ENCODE results near the gene PLK2. TPM values are rescaled to one million over a fixed set of nuclear protein-coding genes. Genes with fewer than 3 reads are reported as not detected.

PLK2 gene
- total RNA-seq, 4 donors from 2014 or later: 25.7 to 56.5 (median 31.4) TPM

- Histone ChIP-seq H3K36me3 (peaks cover 0 to 6% (median 0%) of the 10 kb centered on the region in 4 donors), H3K4me1 (peaks cover 0 to 16% (median 6%) of the 10 kb centered on the region in 4 donors), H3K27ac (replicated peaks in 1 of 4) (no peak overlapping the region), H3K27me3 (peaks cover 0 to 5% (median 0%) of the 10 kb centered on the region in 4 donors), H3K9me3 (no peaks in the 10 kb centered on the region), H3K4me3 (no peak overlapping the region)
- TF ChIP-seq EP300 (IDR thresholded peaks at IDR 0.05): no peak
- TF ChIP-seq, protein P1, sequence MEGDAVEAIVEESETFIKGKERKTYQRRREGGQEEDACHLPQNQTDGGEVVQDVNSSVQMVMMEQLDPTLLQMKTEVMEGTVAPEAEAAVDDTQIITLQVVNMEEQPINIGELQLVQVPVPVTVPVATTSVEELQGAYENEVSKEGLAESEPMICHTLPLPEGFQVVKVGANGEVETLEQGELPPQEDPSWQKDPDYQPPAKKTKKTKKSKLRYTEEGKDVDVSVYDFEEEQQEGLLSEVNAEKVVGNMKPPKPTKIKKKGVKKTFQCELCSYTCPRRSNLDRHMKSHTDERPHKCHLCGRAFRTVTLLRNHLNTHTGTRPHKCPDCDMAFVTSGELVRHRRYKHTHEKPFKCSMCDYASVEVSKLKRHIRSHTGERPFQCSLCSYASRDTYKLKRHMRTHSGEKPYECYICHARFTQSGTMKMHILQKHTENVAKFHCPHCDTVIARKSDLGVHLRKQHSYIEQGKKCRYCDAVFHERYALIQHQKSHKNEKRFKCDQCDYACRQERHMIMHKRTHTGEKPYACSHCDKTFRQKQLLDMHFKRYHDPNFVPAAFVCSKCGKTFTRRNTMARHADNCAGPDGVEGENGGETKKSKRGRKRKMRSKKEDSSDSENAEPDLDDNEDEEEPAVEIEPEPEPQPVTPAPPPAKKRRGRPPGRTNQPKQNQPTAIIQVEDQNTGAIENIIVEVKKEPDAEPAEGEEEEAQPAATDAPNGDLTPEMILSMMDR (IDR thresholded peaks at IDR 0.05): peak; percentile 61 to 65 (median 62)
- TF ChIP-seq POLR2AphosphoS5 (IDR thresholded peaks at IDR 0.05): no peak
- no peak for TF ChIP-seq POLR2A (IDR thresholded peaks at IDR 0.05; ENCODE audit: low read depth)
- no peak for DNase-seq (ENCODE audit: extremely low spot score)
- intact Hi-C loops (cut with DNase I): loop anchor here (10.0 kb wide), 1 partner anchor 1558 kb away; the partner anchor contains the start of gene SETD9
- WGBS: 8% methylated on average over 4 of the region's 4 CpGs
Measured at GRCh38 chr5:58462623-58463230, 2.8 kb upstream of the PLK2 start.

DNA sequence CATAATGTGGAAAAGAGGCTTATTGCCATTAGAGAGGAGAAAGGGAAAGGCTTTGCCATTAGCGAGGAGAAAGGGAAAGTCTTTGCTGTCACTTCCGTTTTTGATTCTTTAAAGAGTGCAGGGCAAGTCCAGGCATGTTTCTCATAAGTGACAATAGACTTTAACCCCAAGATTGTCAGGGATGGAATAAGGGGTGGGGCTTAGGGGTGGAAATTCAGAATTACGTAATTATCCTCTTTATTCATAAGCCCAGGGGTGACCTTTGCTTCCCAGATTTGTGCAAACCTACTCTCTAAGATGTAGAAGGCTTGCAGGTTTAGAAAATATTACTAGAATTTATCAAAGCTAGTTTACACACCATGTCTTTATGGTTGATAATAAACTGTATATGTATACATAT, 2.3 kb upstream of the PLK2 start:
- no peak for TF ChIP-seq POLR2AphosphoS5 (IDR thresholded peaks at IDR 0.05)
- TF ChIP-seq EP300 (IDR thresholded peaks at IDR 0.05): no peak
- TF ChIP-seq, protein P1 (IDR thresholded peaks at IDR 0.05): no peak
- TF ChIP-seq POLR2A (IDR thresholded peaks at IDR 0.05; ENCODE audit: low read depth): no peak
- H3K4me1 ChIP-seq: peaks cover 0 to 16% (median 6%) of the 10 kb centered on the region in 4 donors
- 83% methylated on average over 3 of the region's 3 CpGs for WGBS
- H3K9me3 ChIP-seq: no peaks in the 10 kb centered on the region
- H3K27ac ChIP-seq (replicated peaks in 1 of 4): no peak overlapping the region
- peaks cover 0 to 12% (median 0%) of the 10 kb centered on the region in 4 donors for H3K36me3 ChIP-seq
- peaks cover 0 to 5% (median 0%) of the 10 kb centered on the region in 4 donors for H3K27me3 ChIP-seq
- intact Hi-C loops (cut with DNase I): loop anchor here (10.0 kb wide), 1 partner anchor 1557 kb away; the partner anchor contains the start of gene SETD9
- no peak for DNase-seq (ENCODE audit: extremely low spot score)
- H3K4me3 ChIP-seq: no peak overlapping the region

- Histone ChIP-seq H3K9me3 (no peaks in the 10 kb centered on the region), H3K4me1 (peaks cover 0 to 16% (median 10%) of the 10 kb centered on the region in 4 donors), H3K27me3 (peaks cover 0 to 5% (median 0%) of the 10 kb centered on the region in 4 donors), H3K27ac (replicated peaks in 1 of 4) (peak overlapping the region; percentile 93 to 98 (median 94)), H3K4me3 (peak overlapping the region; percentile 69 to 84 (median 72)), H3K36me3 (peaks cover 0 to 25% (median 3%) of the 10 kb centered on the region in 4 donors)
- DNase-seq (ENCODE audit: extremely low spot score): peak; percentile 97
- WGBS: 9% methylated on average over 30 of the region's 30 CpGs
- peak in 1 of 2 donors; percentile 69 for TF ChIP-seq POLR2AphosphoS5 (IDR thresholded peaks at IDR 0.05)
- TF ChIP-seq EP300 (IDR thresholded peaks at IDR 0.05): no peak
- TF ChIP-seq, protein P1 (IDR thresholded peaks at IDR 0.05): peak; percentile 70 to 84 (median 81)
- intact Hi-C loops (cut with DNase I): loop anchor here (1.0 to 10.0 kb wide), 3 partner anchors 681 to 1556 kb away; partner anchors contain the start of gene SETD9
Measured at GRCh38 chr5:58460732-58461286, 923 bp upstream of the PLK2 start.

- under 1% methylated on average over 26 of the region's 57 CpGs for WGBS
- H3K27ac ChIP-seq (replicated peaks in 1 of 4): peak overlapping the region; percentile 93 to 98 (median 94)
- H3K36me3 ChIP-seq: peaks cover 0 to 40% (median 10%) of the 10 kb centered on the region in 4 donors
- no peak for TF ChIP-seq EP300 (IDR thresholded peaks at IDR 0.05)
- TF ChIP-seq, protein P1 (IDR thresholded peaks at IDR 0.05): no peak
- no peak for TF ChIP-seq POLR2A (IDR thresholded peaks at IDR 0.05; ENCODE audit: low read depth)
- no peak for TF ChIP-seq POLR2AphosphoS5 (IDR thresholded peaks at IDR 0.05)
- H3K9me3 ChIP-seq: no peaks in the 10 kb centered on the region
- H3K4me1 ChIP-seq: peaks cover 6 to 16% (median 11%) of the 10 kb centered on the region in 4 donors
- peak overlapping the region; percentile 69 to 84 (median 72) for H3K4me3 ChIP-seq
- peaks cover 0 to 5% (median 0%) of the 10 kb centered on the region in 4 donors for H3K27me3 ChIP-seq
- intact Hi-C loops (cut with DNase I): loop anchor here (2.0 to 10.0 kb wide), 4 partner anchors 572 to 1555 kb away; partner anchors contain the start of gene SETD9
- DNase-seq (ENCODE audit: extremely low spot score): no peak
Measured at GRCh38 chr5:58459146-58460001, 512 bp downstream of the PLK2 start.

All from esophagus muscularis mucosa (tissue), 4 donors.